ENCODE measurements around the gene CTIF.

Gene CTIF

GRCh38 chr18:48876590-48876989 is 337.8 kb downstream of the CTIF start:
- no peaks in the 10 kb centered on the region for H3K9me3 ChIP-seq (replicated peaks in 1 of 2; ENCODE audit: control insufficient read depth in 2 of 2, insufficient read depth in 1 of 2, low read depth in 1 of 2, low read length in 2 of 2)
- H3K18ac ChIP-seq (ENCODE audit: low read length), result no peak overlapping the region
- no peaks in the 10 kb centered on the region for H3K27me3 ChIP-seq (ENCODE audit: control insufficient read depth in 3 of 3, insufficient read depth in 3 of 3, low read depth in 1 of 3, low read length in 3 of 3)
- no peaks in the 10 kb centered on the region for H3K36me3 ChIP-seq (replicated peaks in 1 of 2; ENCODE audit: control insufficient read depth in 2 of 2, insufficient read depth in 2 of 2, low read length in 2 of 2)
- no peak overlapping the region for H3K4me2 ChIP-seq (ENCODE audit: insufficient read depth, low read length, poor library complexity, severe bottlenecking)
- H2BK120ac ChIP-seq (ENCODE audit: low read depth, low read length), result no peak overlapping the region
- no CpG with 5 or more reads among the region's 6 CpGs for WGBS, 2 donors (ENCODE audit: extremely low coverage in 2 of 2, insufficient read length in 2 of 2, insufficient replicate concordance in 1 of 2)
- H4K8ac ChIP-seq (ENCODE audit: low read depth, low read length), result no peak overlapping the region
- H2AK5ac ChIP-seq (ENCODE audit: low read depth, low read length), result peak overlapping the region; percentile 49
- H3K9ac ChIP-seq (ENCODE audit: low read depth, low read length, poor library complexity), result no peak overlapping the region
- peaks cover 0 to 13% of the 10 kb centered on the region in 2 donors for H3K4me1 ChIP-seq (ENCODE audit: control insufficient read depth in 2 of 2, insufficient read depth in 1 of 2, low read depth in 1 of 2, low read length in 2 of 2)
- H3K79me1 ChIP-seq (ENCODE audit: low read depth, low read length), result no peaks in the 10 kb centered on the region
- no peak overlapping the region for H2BK5ac ChIP-seq (ENCODE audit: low read length)
- no peak overlapping the region for H3K27ac ChIP-seq (replicated peaks; ENCODE audit: low read length)
- no peak overlapping the region for H3K23ac ChIP-seq (ENCODE audit: low read depth, low read length, poor library complexity)
- DNase-seq (ENCODE audit: low spot score), result no peak
- H2BK15ac ChIP-seq (ENCODE audit: low read length), result peak overlapping the region; percentile 82
- H3K14ac ChIP-seq (ENCODE audit: low read length), result no peak overlapping the region
- no peak overlapping the region for H4K91ac ChIP-seq (ENCODE audit: low read depth, low read length, poor library complexity)
- H2BK12ac ChIP-seq (ENCODE audit: low read length), result no peak overlapping the region
- H3K4me3 ChIP-seq (ENCODE audit: low read length in 2 of 2), result no peak overlapping the region
- H2AFZ ChIP-seq (ENCODE audit: low read length), result no peak overlapping the region
- H3K4ac ChIP-seq (ENCODE audit: low read length), result no peak overlapping the region

GRCh38 chr18:48877941-48878340 is 339.1 kb downstream of the CTIF start:
- WGBS, 2 donors (ENCODE audit: extremely low coverage in 2 of 2, insufficient read length in 2 of 2, insufficient replicate concordance in 1 of 2), result no CpG with 5 or more reads among the region's 3 CpGs
- no peak overlapping the region for H4K8ac ChIP-seq (ENCODE audit: low read depth, low read length)
- H3K4ac ChIP-seq (ENCODE audit: low read length), result no peak overlapping the region
- H3K9me3 ChIP-seq (replicated peaks in 1 of 2; ENCODE audit: control insufficient read depth in 2 of 2, insufficient read depth in 1 of 2, low read depth in 1 of 2, low read length in 2 of 2), result no peaks in the 10 kb centered on the region
- H2AFZ ChIP-seq (ENCODE audit: low read length), result no peak overlapping the region
- H2BK15ac ChIP-seq (ENCODE audit: low read length), result no peak overlapping the region
- H3K36me3 ChIP-seq (replicated peaks in 1 of 2; ENCODE audit: control insufficient read depth in 2 of 2, insufficient read depth in 2 of 2, low read length in 2 of 2), result no peaks in the 10 kb centered on the region
- no peaks in the 10 kb centered on the region for H3K79me1 ChIP-seq (ENCODE audit: low read depth, low read length)
- DNase-seq (ENCODE audit: low spot score), result no peak
- H2BK5ac ChIP-seq (ENCODE audit: low read length), result no peak overlapping the region
- H2AK5ac ChIP-seq (ENCODE audit: low read depth, low read length), result no peak overlapping the region
- H2BK120ac ChIP-seq (ENCODE audit: low read depth, low read length), result no peak overlapping the region
- H3K4me1 ChIP-seq (ENCODE audit: control insufficient read depth in 2 of 2, insufficient read depth in 1 of 2, low read depth in 1 of 2, low read length in 2 of 2), result peaks cover 0 to 13% of the 10 kb centered on the region in 2 donors
- H3K27ac ChIP-seq (replicated peaks; ENCODE audit: low read length), result no peak overlapping the region
- H4K91ac ChIP-seq (ENCODE audit: low read depth, low read length, poor library complexity), result no peak overlapping the region
- no peak overlapping the region for H2BK12ac ChIP-seq (ENCODE audit: low read length)
- H3K27me3 ChIP-seq (ENCODE audit: control insufficient read depth in 3 of 3, insufficient read depth in 3 of 3, low read depth in 1 of 3, low read length in 3 of 3), result no peaks in the 10 kb centered on the region
- no peak overlapping the region for H3K4me3 ChIP-seq (ENCODE audit: low read length in 2 of 2)
- H3K9ac ChIP-seq (ENCODE audit: low read depth, low read length, poor library complexity), result no peak overlapping the region
- H3K14ac ChIP-seq (ENCODE audit: low read length), result no peak overlapping the region
- peak overlapping the region; percentile 46 for H3K18ac ChIP-seq (ENCODE audit: low read length)
- H3K23ac ChIP-seq (ENCODE audit: low read depth, low read length, poor library complexity), result no peak overlapping the region
- H3K4me2 ChIP-seq (ENCODE audit: insufficient read depth, low read length, poor library complexity, severe bottlenecking), result no peak overlapping the region

- H2BK5ac ChIP-seq (ENCODE audit: low read length), result no peak overlapping the region
- no peak overlapping the region for H3K27ac ChIP-seq (replicated peaks; ENCODE audit: low read length)
- WGBS, 2 donors (ENCODE audit: extremely low coverage in 2 of 2, insufficient read length in 2 of 2, insufficient replicate concordance in 1 of 2), result 100% methylated on average over 2 of the region's 12 CpGs; no CpG with 5 or more reads in 1 of the 2 donors
Measured at GRCh38 chr18:48878471-48878870, 339.6 kb downstream of the CTIF start.

GRCh38 chr18:48879008-48879431 is 340.2 kb downstream of the CTIF start:
- no peak overlapping the region for H3K9ac ChIP-seq (ENCODE audit: low read depth, low read length, poor library complexity)
- no peak overlapping the region for H2AK5ac ChIP-seq (ENCODE audit: low read depth, low read length)
- peak overlapping the region; percentile 33 for H3K18ac ChIP-seq (ENCODE audit: low read length)
- no peaks in the 10 kb centered on the region for H3K36me3 ChIP-seq (replicated peaks in 1 of 2; ENCODE audit: control insufficient read depth in 2 of 2, insufficient read depth in 2 of 2, low read length in 2 of 2)
- no peaks in the 10 kb centered on the region for H3K9me3 ChIP-seq (replicated peaks in 1 of 2; ENCODE audit: control insufficient read depth in 2 of 2, insufficient read depth in 1 of 2, low read depth in 1 of 2, low read length in 2 of 2)
- DNase-seq (ENCODE audit: low spot score), result no peak
- H2AFZ ChIP-seq (ENCODE audit: low read length), result no peak overlapping the region
- peaks cover 0 to 13% of the 10 kb centered on the region in 2 donors for H3K4me1 ChIP-seq (ENCODE audit: control insufficient read depth in 2 of 2, insufficient read depth in 1 of 2, low read depth in 1 of 2, low read length in 2 of 2)
- H3K27me3 ChIP-seq (ENCODE audit: control insufficient read depth in 3 of 3, insufficient read depth in 3 of 3, low read depth in 1 of 3, low read length in 3 of 3), result peaks cover 0 to 2% (median 0%) of the 10 kb centered on the region in 3 experiments
- no peaks in the 10 kb centered on the region for H3K79me1 ChIP-seq (ENCODE audit: low read depth, low read length)
- no peak overlapping the region for H3K14ac ChIP-seq (ENCODE audit: low read length)
- H3K4me3 ChIP-seq (ENCODE audit: low read length in 2 of 2), result no peak overlapping the region
- WGBS, 2 donors (ENCODE audit: extremely low coverage in 2 of 2, insufficient read length in 2 of 2, insufficient replicate concordance in 1 of 2), result no CpG with 5 or more reads among the region's 15 CpGs
- H3K27ac ChIP-seq (replicated peaks; ENCODE audit: low read length), result no peak overlapping the region
- no peak overlapping the region for H4K8ac ChIP-seq (ENCODE audit: low read depth, low read length)
- no peak overlapping the region for H2BK12ac ChIP-seq (ENCODE audit: low read length)
- H3K4ac ChIP-seq (ENCODE audit: low read length), result no peak overlapping the region
- H2BK15ac ChIP-seq (ENCODE audit: low read length), result no peak overlapping the region
- no peak overlapping the region for H2BK120ac ChIP-seq (ENCODE audit: low read depth, low read length)
- H3K23ac ChIP-seq (ENCODE audit: low read depth, low read length, poor library complexity), result no peak overlapping the region
- H4K91ac ChIP-seq (ENCODE audit: low read depth, low read length, poor library complexity), result no peak overlapping the region
- no peak overlapping the region for H2BK5ac ChIP-seq (ENCODE audit: low read length)
- no peak overlapping the region for H3K4me2 ChIP-seq (ENCODE audit: insufficient read depth, low read length, poor library complexity, severe bottlenecking)

More at GRCh38 chr18:48878471-48878870, 339.6 kb downstream of the CTIF start:
- peaks cover 0 to 13% of the 10 kb centered on the region in 2 donors for H3K4me1 ChIP-seq (ENCODE audit: control insufficient read depth in 2 of 2, insufficient read depth in 1 of 2, low read depth in 1 of 2, low read length in 2 of 2)
- no peak for DNase-seq (ENCODE audit: low spot score)
- H3K27me3 ChIP-seq (ENCODE audit: control insufficient read depth in 3 of 3, insufficient read depth in 3 of 3, low read depth in 1 of 3, low read length in 3 of 3), result no peaks in the 10 kb centered on the region
- H3K18ac ChIP-seq (ENCODE audit: low read length), result peak overlapping the region; percentile 46
- H2AFZ ChIP-seq (ENCODE audit: low read length), result no peak overlapping the region
- H4K8ac ChIP-seq (ENCODE audit: low read depth, low read length), result no peak overlapping the region
- no peaks in the 10 kb centered on the region for H3K79me1 ChIP-seq (ENCODE audit: low read depth, low read length)
- no peak overlapping the region for H2BK120ac ChIP-seq (ENCODE audit: low read depth, low read length)
- no peak overlapping the region for H2BK15ac ChIP-seq (ENCODE audit: low read length)
- no peak overlapping the region for H3K14ac ChIP-seq (ENCODE audit: low read length)
- H3K9me3 ChIP-seq (replicated peaks in 1 of 2; ENCODE audit: control insufficient read depth in 2 of 2, insufficient read depth in 1 of 2, low read depth in 1 of 2, low read length in 2 of 2), result no peaks in the 10 kb centered on the region
- H3K9ac ChIP-seq (ENCODE audit: low read depth, low read length, poor library complexity), result no peak overlapping the region
- no peak overlapping the region for H2BK12ac ChIP-seq (ENCODE audit: low read length)
- H2AK5ac ChIP-seq (ENCODE audit: low read depth, low read length), result no peak overlapping the region
- no peak overlapping the region for H4K91ac ChIP-seq (ENCODE audit: low read depth, low read length, poor library complexity)
- H3K4me2 ChIP-seq (ENCODE audit: insufficient read depth, low read length, poor library complexity, severe bottlenecking), result no peak overlapping the region
- no peak overlapping the region for H3K23ac ChIP-seq (ENCODE audit: low read depth, low read length, poor library complexity)
- no peak overlapping the region for H3K4me3 ChIP-seq (ENCODE audit: low read length in 2 of 2)
- H3K4ac ChIP-seq (ENCODE audit: low read length), result no peak overlapping the region
- H3K36me3 ChIP-seq (replicated peaks in 1 of 2; ENCODE audit: control insufficient read depth in 2 of 2, insufficient read depth in 2 of 2, low read length in 2 of 2), result no peaks in the 10 kb centered on the region
